ENCODE data around the gene SFMBT1.

Gene SFMBT1

DNA sequence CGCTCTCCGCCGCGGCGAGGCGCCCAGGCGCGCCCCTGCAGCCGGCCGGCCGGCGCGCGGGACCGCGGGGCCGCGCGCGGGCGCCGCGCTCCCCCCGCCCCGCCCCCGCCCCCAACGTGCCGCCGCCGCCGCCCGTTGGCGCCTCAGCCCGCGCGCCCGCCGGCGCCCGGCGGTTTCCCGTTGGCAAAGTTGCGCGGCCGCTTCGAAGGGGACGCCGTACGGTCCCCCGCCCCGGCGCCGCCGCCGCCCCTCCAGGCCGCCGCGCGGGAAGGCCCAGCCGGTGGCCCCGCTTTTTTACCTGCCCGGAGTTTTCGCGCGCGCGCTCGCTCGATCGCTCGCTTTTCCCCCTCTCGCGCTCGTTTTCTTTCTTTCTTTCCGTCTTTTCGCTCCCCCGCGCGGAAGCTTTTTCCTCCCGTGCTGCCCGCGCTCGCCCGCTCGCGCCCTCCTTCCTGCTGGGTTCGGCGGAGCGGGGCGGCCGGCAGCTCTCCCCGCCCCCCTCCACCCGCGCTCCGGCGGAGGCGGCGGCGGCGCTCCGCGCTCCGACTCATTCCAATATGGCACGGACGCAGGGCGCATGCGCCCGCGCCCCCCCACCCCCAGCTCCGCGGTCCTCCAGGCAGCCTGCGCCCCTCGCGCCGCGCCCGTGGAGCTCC is at the start of gene SFMBT1:
Gene SFMBT1 (minus strand): TSS at position 556 of the 653 bp plus-strand sequence. CDS start 76,945 bp downstream, outside the sequence.
- DNase-seq (ENCODE audit: low read depth) = no peak

- DNase-seq (ENCODE audit: low read depth) = no peak
These were observed 47.1 kb upstream of the SFMBT1 start for GRCh38 chr3:53092942-53093341.

- DNase-seq (ENCODE audit: low read depth) = no peak
These were observed 46.3 kb upstream of the SFMBT1 start for GRCh38 chr3:53092216-53092615.

- no peak for DNase-seq (ENCODE audit: low read depth)
These were observed 45.1 kb upstream of the SFMBT1 start for GRCh38 chr3:53091011-53091410.

GRCh38 chr3:53089511-53089910 is 43.6 kb upstream of the SFMBT1 start:
- DNase-seq (ENCODE audit: low read depth) = no peak

GRCh38 chr3:53085476-53085875 is 39.6 kb upstream of the SFMBT1 start:
- DNase-seq (ENCODE audit: low read depth) = no peak

- DNase-seq (ENCODE audit: low read depth) = no peak
These were observed 38.6 kb upstream of the SFMBT1 start for GRCh38 chr3:53084310-53085001.

DNA sequence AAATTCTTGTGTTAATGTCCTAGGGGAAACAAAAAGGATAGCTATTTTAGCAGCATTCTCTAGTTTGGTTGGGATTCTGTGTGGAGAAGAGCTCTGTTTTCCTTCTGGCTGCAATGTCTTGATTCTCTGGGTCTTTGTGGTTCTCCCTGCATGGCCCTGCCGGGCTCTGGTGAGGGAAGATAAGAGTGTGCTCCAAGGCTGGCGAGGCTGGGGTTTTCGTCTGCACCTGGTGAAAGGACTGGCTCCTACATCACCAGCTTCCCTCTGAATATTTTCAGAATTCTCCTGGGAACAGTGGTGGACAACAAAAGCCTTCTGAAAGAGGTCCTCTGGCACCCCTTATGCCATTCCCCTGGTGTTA is 38.1 kb upstream of the SFMBT1 start:
- DNase-seq (ENCODE audit: low read depth) = no peak

DNA sequence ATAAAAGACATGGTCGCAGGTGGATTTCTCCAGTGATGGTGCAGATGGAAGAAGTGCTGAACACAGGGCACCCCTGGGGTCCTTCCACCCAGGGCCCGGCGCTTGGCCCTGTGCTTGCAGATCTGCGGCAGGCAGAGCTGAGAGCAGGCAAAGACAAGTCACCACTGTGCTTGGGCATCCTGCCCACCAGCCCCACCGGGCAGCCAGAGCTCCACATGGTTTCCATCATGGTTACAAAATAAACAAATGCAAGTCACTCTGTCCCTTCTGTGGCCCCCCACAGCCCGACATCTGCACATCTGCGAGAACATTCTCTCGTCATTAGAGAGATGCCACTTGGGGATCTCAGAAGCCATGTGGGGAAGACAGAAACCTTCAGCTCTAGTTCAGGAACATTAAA is 37.6 kb upstream of the SFMBT1 start:
- no peak for DNase-seq (ENCODE audit: low read depth)

DNA sequence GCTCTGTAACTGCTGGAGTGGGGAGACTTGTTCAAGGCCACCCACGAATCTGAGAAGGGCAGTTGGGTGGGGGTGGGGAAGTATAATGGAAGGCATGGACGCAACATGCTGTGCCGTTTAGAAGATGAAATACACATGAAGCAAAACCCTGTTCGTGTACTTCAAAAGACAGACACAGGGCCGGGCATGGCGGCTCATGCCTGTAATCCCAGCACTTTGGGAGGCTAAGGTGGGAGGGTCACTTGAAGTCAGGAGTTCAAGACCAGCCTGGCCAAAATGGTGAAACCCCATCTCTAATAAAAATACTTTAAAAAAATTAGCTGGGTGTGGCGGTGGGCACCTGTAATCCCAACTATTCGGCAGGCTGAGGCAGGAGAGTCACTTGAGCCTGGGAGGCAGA is 36.9 kb upstream of the SFMBT1 start:
- DNase-seq (ENCODE audit: low read depth) = no peak

GRCh38 chr3:53081318-53081717 is 35.4 kb upstream of the SFMBT1 start:
- DNase-seq (ENCODE audit: low read depth) = no peak

DNA sequence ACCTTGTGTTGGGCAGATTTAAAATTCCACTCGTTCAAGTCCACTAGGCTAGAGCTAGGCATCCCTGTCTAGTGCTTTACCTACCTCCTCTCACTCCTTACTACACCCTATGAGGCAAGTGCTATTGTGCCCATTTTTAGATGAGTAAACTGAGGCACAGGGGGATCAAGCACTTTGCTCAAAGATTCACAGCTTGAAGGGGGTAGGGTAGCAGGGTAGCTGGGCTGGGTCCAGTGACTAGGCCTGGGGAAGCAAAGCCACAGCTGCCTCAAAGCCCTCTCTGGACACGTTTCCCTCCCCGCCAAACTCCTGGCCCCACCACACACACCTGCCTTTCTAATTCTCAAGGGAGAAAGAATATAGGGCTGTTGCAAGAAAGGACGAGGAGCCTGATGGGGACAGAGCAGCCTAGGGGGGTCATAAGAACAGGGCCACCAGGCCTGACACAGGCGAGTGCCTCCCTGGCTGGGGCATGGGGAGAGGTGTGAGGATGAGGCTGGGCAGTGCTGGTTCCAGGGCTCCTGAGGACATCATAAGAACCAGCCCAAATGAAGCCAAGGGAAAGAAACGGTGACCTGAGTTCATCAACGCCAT is 34.8 kb upstream of the SFMBT1 start:
- no peak for DNase-seq (ENCODE audit: low read depth)

GRCh38 chr3:53079791-53080555 is 34.1 kb upstream of the SFMBT1 start:
- no peak for DNase-seq (ENCODE audit: low read depth)

DNA sequence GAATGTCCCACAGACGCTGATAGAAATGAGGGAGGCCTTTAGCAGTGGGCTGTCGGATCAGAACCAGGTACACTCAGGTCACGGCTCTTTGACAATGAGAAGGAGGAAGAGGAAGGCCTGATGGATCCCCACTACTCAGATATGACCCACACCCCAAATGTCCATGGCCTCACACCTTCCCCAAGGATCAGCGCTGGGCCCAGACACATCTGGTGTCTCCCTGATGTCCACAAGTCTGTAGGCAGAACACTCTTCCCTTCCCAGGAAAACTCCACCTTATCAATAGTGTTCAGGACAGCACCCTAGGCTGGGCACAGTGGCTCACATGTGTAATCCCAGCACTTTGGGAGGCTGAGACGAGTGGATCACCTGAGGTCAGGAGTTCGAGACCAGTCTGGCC is 33.3 kb upstream of the SFMBT1 start:
- DNase-seq (ENCODE audit: low read depth) = no peak

- no peak for DNase-seq (ENCODE audit: low read depth)
These were observed 32.8 kb upstream of the SFMBT1 start for GRCh38 chr3:53078656-53079055.

- no peak for DNase-seq (ENCODE audit: low read depth)
These were observed 31.8 kb upstream of the SFMBT1 start for GRCh38 chr3:53077476-53078220.

DNA sequence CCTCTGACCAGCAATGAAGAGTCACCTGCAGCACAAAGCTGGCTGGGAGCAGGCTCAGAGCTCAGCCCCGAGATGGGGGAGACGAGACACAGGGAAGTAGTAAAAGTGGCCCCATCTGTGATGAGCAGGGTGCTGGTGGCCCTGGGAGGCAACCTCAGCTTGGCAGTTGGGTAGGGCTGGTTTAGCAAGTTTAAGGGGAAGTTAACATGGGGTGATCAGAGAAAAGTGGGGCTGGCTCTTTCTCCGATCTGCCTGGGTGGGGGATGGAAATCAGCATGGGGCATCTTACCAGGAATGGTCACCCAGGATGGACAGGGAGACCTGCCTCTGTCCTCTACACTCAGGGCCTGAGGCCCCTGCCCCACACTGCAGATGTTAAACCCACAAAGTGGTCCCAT is 29.9 kb upstream of the SFMBT1 start:
- DNase-seq (ENCODE audit: low read depth) = no peak

- DNase-seq (ENCODE audit: low read depth) = no peak
These were observed 29.2 kb upstream of the SFMBT1 start for GRCh38 chr3:53074761-53075742.

DNA sequence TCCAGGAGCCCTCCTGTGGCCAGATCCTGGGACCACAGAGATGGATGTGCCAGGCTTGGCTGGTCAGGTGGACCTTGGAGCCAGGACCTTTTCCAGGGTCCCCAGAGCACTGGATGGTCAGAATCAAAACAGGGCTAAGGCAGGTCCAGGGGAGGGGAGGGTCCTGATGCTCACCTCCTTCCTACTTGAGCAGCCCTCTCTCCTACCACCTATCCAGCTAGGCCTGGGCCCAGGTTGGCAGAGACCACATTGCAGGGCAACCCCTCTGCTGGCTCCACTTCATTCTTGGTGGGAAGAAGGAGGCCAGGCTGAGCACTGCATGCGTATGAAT is 28.5 kb upstream of the SFMBT1 start:
- no peak for DNase-seq (ENCODE audit: low read depth)

DNA sequence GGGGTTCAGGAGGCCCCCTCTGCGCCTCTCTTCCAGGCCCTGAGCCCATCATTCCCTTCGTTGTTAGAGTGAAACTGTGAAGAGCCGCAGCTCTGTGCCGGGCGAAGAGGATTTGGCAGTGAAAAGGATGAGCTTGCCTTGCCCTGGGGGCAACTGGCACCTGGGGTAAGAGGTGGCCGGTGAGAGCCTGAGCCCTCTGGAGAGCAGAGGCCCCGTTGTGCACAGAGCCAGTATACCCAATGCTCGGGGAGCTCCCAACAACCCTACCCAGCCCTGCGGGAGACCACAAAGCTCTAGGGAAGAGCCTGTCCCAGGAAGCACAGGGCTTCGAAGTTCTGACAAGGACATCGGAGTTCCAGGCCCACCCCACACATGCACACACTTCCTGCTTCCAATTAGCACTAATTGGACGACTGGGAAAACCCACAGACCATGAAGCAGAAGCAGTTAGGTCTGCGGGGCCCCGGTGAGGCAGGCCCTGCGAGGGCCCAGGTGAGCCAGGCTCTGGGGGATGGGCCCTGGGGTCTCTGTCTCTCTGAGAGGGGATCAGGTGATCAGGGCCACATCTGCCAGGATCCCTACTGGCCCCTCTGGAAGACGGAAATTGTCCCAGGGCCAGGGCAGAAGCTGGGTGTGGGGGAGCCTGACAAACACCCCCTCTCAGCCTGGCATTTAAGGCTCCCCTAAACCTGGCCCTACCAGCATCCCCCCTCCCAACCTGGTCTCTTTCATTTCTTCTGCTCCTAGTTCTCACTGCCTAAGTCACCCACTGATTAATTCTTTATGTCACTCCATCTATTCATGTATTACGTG is 27.9 kb upstream of the SFMBT1 start:
- no peak for DNase-seq (ENCODE audit: low read depth)

Data from HS-27A (cell line).